Tibial nerve (tissue), 3 donors: ENCODE data around the gene NCAPH2.

Source experiments
- POLR2A ChIP-seq, 2 donors: fragments of 450-650 bp; IDR thresholded peaks; one replicate each; pipeline ENCODE4 v1.6.1; 2017; ENCODE audit warnings: antibody characterized with exemption in 2 of 2, mild to moderate bottlenecking in 2 of 2, moderate library complexity in 2 of 2
- TF ChIP-seq, protein P1 (sequence below), 5 experiments: fragments of 200-600 bp in 3 of 5; fragments of 450-650 bp in 2 of 5; sonication (generic) in 3 of 5; IDR thresholded peaks; one replicate each; pipeline ENCODE4 v1.5.1; 2016 to 2019; ENCODE audit warnings: antibody characterized with exemption in 5 of 5, mild to moderate bottlenecking in 3 of 5, moderate library complexity in 2 of 5

DNA sequence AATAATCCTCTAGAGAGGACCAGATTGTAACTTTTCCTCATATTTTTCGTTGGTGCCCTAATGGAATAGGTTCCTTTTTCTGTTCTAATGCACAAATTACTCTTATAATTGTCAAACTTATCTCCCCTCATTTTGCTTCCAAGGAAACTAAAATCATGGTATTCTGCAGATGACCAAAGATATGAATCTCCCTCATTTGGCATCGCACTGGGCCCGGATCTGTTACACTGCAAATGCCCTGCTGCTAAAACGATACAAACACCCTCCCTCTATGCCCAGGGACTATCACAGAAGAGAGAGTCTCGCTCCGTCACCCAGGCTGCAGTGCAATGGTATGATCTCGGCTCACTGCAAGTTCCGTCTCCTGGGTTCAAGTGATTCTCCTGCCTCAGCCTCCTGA, 45.3 kb downstream of the NCAPH2 start:
- TF ChIP-seq, protein P1, sequence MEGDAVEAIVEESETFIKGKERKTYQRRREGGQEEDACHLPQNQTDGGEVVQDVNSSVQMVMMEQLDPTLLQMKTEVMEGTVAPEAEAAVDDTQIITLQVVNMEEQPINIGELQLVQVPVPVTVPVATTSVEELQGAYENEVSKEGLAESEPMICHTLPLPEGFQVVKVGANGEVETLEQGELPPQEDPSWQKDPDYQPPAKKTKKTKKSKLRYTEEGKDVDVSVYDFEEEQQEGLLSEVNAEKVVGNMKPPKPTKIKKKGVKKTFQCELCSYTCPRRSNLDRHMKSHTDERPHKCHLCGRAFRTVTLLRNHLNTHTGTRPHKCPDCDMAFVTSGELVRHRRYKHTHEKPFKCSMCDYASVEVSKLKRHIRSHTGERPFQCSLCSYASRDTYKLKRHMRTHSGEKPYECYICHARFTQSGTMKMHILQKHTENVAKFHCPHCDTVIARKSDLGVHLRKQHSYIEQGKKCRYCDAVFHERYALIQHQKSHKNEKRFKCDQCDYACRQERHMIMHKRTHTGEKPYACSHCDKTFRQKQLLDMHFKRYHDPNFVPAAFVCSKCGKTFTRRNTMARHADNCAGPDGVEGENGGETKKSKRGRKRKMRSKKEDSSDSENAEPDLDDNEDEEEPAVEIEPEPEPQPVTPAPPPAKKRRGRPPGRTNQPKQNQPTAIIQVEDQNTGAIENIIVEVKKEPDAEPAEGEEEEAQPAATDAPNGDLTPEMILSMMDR (IDR thresholded peaks at IDR 0.05) = no peak
- TF ChIP-seq POLR2A (IDR thresholded peaks at IDR 0.05) = no peak
